Gastrocnemius medialis (tissue), 4 donors: ENCODE data around the gene SRP14. TPM values are rescaled to one million over a fixed set of nuclear protein-coding genes. Genes with fewer than 3 reads are reported as not detected.

Experiments used
- ATAC-seq, 2 donors: fragments of 150-250 bp; one replicate each; pipeline ENCODE4 v1.9.1; 2016
- DNase-seq, 2 donors: peaks; one replicate each; pipeline ENCODE4 v3.0.0-alpha.2; 2019
- H3K27ac ChIP-seq, 4 donors: fragments of 200-600 bp; sonication (generic); 1 replicate in 1 of 4; 2 replicates in 3 of 4; pipeline ENCODE4 v1.5.1; 2016 to 2018; ENCODE audit warnings: mild to moderate bottlenecking in 2 of 4, moderate library complexity in 1 of 4
- H3K27me3 ChIP-seq, 3 donors: fragments of 200-600 bp; sonication (generic) in 2 of 3; 1 replicate in 1 of 3; 2 replicates in 2 of 3; pipeline versions ENCODE4 v1.5.1 to v1.6.0; 2016 to 2019; ENCODE audit warnings: mild to moderate bottlenecking in 1 of 3, moderate library complexity in 1 of 3
- H3K36me3 ChIP-seq, 2 donors: fragments of 200-600 bp; sonication (generic) in 1 of 2; one replicate each; pipeline ENCODE4 v1.5.1; 2017 to 2018
- H3K4me1 ChIP-seq, 2 donors: fragments of 200-600 bp; sonication (generic) in 1 of 2; one replicate each; pipeline ENCODE4 v1.5.1; 2016 to 2017; ENCODE audit warnings: mild to moderate bottlenecking in 2 of 2
- H3K4me3 ChIP-seq, 4 donors: fragments of 200-600 bp; sonication (generic) in 3 of 4; 1 replicate in 1 of 4; 2 replicates in 3 of 4; pipeline ENCODE4 v1.5.1; 2016 to 2019; ENCODE audit warnings: mild to moderate bottlenecking in 2 of 4
- H3K9me3 ChIP-seq, 3 donors: fragments of 200-600 bp; sonication (generic) in 2 of 3; 1 replicate in 1 of 3; 2 replicates in 2 of 3; pipeline ENCODE4 v1.5.1; 2016 to 2019
- CTCF ChIP-seq, 5 experiments: fragments of 450-650 bp in 3 of 5; fragments of 200-600 bp in 2 of 5; sonication (generic) in 2 of 5; IDR thresholded peaks in 4 of 5; conservative IDR thresholded peaks in 1 of 5; 1 replicate in 4 of 5; 2 replicates in 1 of 5; pipeline ENCODE4 v1.5.1; 2016 to 2019; ENCODE audit warnings: antibody characterized with exemption in 5 of 5, mild to moderate bottlenecking in 3 of 5, moderate library complexity in 3 of 5
- POLR2A ChIP-seq, 2 donors: fragments of 450-650 bp; IDR thresholded peaks; one replicate each; pipeline ENCODE4 v1.6.1; 2017; ENCODE audit warnings: antibody characterized with exemption in 2 of 2, mild to moderate bottlenecking in 2 of 2, moderate library complexity in 2 of 2
- in situ Hi-C, 4 donors: fragments of 200-750 bp; cut with MboI; loops; one replicate each; pipeline versions ENCODE4 v1.15.0 to v1.8.0; 2017; ENCODE audit warnings: low sequenced_read_pairs in 4 of 4
- intact Hi-C: fragments of 100-400 bp; cut with DNase I; formaldehyde crosslinking; loops from one replicate; pipeline ENCODE4 v1.15.1; 2023; ENCODE audit warnings: low total_unique reads
- total RNA-seq, 4 donors: library from RNA; depleted of rRNA; stranded (reverse); fragments of >200 nt; gene quantifications; one replicate each; pipeline versions ENCODE4 v1.1.0 to v1.2.3, GENCODE V29; 2016

SRP14 gene
- total RNA-seq, 4 donors from 2014 or later: 180 to 244 (median 208) TPM

- intact Hi-C loops: no loop called here
- in situ Hi-C loops: no loop called here
- H3K4me1 ChIP-seq: peaks cover 27 to 36% of the 10 kb centered on the region in 2 donors
- no peak overlapping the region for H3K27ac ChIP-seq
- H3K36me3 ChIP-seq: no peaks in the 10 kb centered on the region
- no peak for ATAC-seq
- H3K27me3 ChIP-seq: no peaks in the 10 kb centered on the region
- no peaks in the 10 kb centered on the region for H3K9me3 ChIP-seq
- TF ChIP-seq CTCF (IDR thresholded peaks at IDR 0.05 in 4 of 5, conservative IDR thresholded peaks at IDR 0.05 in 1 of 5): no peak
- TF ChIP-seq POLR2A (IDR thresholded peaks at IDR 0.05): no peak
- H3K4me3 ChIP-seq: no peak overlapping the region
- DNase-seq: no peak
Observed at GRCh38 chr15:40058476-40059140, 19.6 kb upstream of the SRP14 start.

GRCh38 chr15:40055576-40056293, 16.8 kb upstream of the SRP14 start:
- DNase-seq (peak; percentile 77 to 82), ATAC-seq (peak; percentile 48 to 75)
- TF ChIP-seq CTCF (IDR thresholded peaks at IDR 0.05 in 4 of 5, conservative IDR thresholded peaks at IDR 0.05 in 1 of 5) (no peak), POLR2A (IDR thresholded peaks at IDR 0.05) (no peak)
- no peaks in the 10 kb centered on the region for H3K36me3 ChIP-seq
- no peaks in the 10 kb centered on the region for H3K27me3 ChIP-seq
- in situ Hi-C loops (no loop called here), intact Hi-C loops (no loop called here)
- H3K4me3 ChIP-seq: no peak overlapping the region
- no peaks in the 10 kb centered on the region for H3K9me3 ChIP-seq
- H3K4me1 ChIP-seq: peaks cover 27 to 28% of the 10 kb centered on the region in 2 donors
- peak overlapping the region; percentile 63 to 78 (median 72) for H3K27ac ChIP-seq

- intact Hi-C loops (no loop called here), in situ Hi-C loops (no loop called here)
- H3K4me1 ChIP-seq: peaks cover 28 to 30% of the 10 kb centered on the region in 2 donors
- TF ChIP-seq POLR2A (IDR thresholded peaks at IDR 0.05): no peak
- no peak for TF ChIP-seq CTCF (IDR thresholded peaks at IDR 0.05 in 4 of 5, conservative IDR thresholded peaks at IDR 0.05 in 1 of 5)
- no peaks in the 10 kb centered on the region for H3K36me3 ChIP-seq
- peak; percentile 53 to 84 for ATAC-seq
- no peak overlapping the region for H3K4me3 ChIP-seq
- H3K9me3 ChIP-seq: no peaks in the 10 kb centered on the region
- H3K27ac ChIP-seq: peak overlapping the region; percentile 63 to 78 (median 72)
- no peaks in the 10 kb centered on the region for H3K27me3 ChIP-seq
- DNase-seq: peak in 1 of 2 donors; percentile 80
Observed at GRCh38 chr15:40054855-40055575, 16.0 kb upstream of the SRP14 start.

GRCh38 chr15:40054605-40054854, 15.5 kb upstream of the SRP14 start:
- H3K27me3 ChIP-seq: no peaks in the 10 kb centered on the region
- no peaks in the 10 kb centered on the region for H3K9me3 ChIP-seq
- DNase-seq: no peak
- H3K4me1 ChIP-seq: peaks cover 28 to 30% of the 10 kb centered on the region in 2 donors
- H3K36me3 ChIP-seq: no peaks in the 10 kb centered on the region
- ATAC-seq: peak in 1 of 2 donors; percentile 34
- intact Hi-C loops (no loop called here), in situ Hi-C loops (no loop called here)
- peak overlapping the region; percentile 63 to 78 (median 72) for H3K27ac ChIP-seq
- H3K4me3 ChIP-seq: no peak overlapping the region
- TF ChIP-seq CTCF (IDR thresholded peaks at IDR 0.05 in 4 of 5, conservative IDR thresholded peaks at IDR 0.05 in 1 of 5): no peak
- TF ChIP-seq POLR2A (IDR thresholded peaks at IDR 0.05): no peak
